ENCODE data around the gene CCDC97.
"Not testable (repeated sequence)": the region's sequence is repeated elsewhere in the genome, so short reads cannot be mapped to it uniquely, and the experiment has no call there.

Gene CCDC97

GRCh38 chr19:41310033-41310831, at the start of gene CCDC97:
Gene CCDC97 (plus strand): TSS chr19:41310172. CDS start chr19:41310311, 139 bp downstream.
- DNase-seq = peak; percentile 91

- DNase-seq = no peak
Measured at GRCh38 chr19:41261474-41262190, 48.3 kb upstream of the CCDC97 start.

GRCh38 chr19:41263042-41263849, 46.7 kb upstream of the CCDC97 start:
- peak; percentile 89 for DNase-seq

- DNase-seq = peak; percentile 99
Measured at GRCh38 chr19:41263850-41264580, 46.0 kb upstream of the CCDC97 start, which contains the start of gene HNRNPUL1. Gene HNRNPUL1 (plus strand): TSS chr19:41264372. CDS start chr19:41264504, 132 bp downstream.

DNA sequence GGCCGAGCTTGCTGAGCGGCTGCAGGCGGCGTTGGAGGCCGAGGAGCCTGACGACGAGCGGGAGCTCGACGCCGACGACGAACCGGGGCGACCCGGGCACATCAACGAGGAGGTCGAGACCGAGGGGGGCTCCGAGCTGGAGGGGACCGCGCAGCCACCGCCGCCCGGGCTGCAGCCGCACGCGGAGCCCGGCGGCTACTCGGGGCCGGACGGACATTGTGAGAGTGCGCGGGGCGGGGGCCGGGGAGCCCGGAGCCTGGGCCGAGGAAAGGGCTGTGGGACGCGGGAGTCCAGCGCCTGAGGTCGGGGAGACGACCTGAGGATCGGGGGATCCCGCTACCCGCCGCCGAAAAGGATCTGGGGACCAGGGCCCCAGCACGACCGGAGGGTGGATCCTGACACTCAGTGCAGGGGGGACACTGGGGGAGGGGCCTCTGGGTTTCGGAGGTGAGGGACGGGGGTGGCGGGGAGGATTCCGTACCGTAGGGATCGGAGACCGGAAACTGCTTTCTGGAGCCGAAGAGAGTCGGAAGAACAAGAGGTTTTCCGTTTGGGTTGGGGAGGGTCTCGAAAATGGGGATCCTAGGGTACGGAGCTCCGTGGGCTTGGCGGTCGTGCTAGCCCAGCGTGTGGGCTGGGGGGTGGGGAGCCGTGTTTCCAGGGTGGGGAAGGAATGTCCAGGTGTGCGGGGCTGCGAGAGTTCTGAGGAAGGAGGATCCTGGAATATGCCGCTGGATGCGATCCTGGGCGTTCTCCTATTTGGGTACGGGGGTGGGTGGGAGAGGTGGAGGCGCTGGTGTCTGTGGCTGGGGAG, 45.2 kb upstream of the CCDC97 start:
- peak; percentile 80 for DNase-seq

- peak; percentile 27 for DNase-seq
Measured at GRCh38 chr19:41265395-41266153, 44.4 kb upstream of the CCDC97 start.

DNA sequence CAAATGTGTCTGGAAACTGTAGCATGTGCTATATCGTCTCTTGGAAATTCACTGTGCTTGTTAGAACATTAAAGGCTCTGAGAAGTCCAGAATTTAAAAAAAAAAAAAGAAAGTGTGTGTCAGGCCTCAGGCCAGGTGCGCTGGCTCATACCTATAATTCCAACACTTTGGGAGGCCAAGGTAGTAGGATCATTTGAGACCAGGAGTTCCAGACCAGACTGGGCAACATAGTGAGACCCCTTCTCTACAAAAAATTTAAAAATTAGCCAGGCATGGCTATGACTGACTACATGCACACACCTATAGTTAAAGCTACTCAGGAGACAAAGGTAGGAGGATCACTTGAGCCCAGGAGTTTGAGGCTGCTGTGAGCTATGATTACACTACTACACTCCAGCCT, 40.9 kb upstream of the CCDC97 start:
- no peak for DNase-seq

- DNase-seq = no peak
Measured at GRCh38 chr19:41269571-41269970, 40.4 kb upstream of the CCDC97 start.

- DNase-seq = no peak
Measured at GRCh38 chr19:41273076-41273475, 36.9 kb upstream of the CCDC97 start.

GRCh38 chr19:41274802-41275201, 35.2 kb upstream of the CCDC97 start:
- DNase-seq = no peak

GRCh38 chr19:41276231-41276630, 33.7 kb upstream of the CCDC97 start:
- DNase-seq = no peak

GRCh38 chr19:41278478-41278877, 31.5 kb upstream of the CCDC97 start:
- DNase-seq = no peak

DNA sequence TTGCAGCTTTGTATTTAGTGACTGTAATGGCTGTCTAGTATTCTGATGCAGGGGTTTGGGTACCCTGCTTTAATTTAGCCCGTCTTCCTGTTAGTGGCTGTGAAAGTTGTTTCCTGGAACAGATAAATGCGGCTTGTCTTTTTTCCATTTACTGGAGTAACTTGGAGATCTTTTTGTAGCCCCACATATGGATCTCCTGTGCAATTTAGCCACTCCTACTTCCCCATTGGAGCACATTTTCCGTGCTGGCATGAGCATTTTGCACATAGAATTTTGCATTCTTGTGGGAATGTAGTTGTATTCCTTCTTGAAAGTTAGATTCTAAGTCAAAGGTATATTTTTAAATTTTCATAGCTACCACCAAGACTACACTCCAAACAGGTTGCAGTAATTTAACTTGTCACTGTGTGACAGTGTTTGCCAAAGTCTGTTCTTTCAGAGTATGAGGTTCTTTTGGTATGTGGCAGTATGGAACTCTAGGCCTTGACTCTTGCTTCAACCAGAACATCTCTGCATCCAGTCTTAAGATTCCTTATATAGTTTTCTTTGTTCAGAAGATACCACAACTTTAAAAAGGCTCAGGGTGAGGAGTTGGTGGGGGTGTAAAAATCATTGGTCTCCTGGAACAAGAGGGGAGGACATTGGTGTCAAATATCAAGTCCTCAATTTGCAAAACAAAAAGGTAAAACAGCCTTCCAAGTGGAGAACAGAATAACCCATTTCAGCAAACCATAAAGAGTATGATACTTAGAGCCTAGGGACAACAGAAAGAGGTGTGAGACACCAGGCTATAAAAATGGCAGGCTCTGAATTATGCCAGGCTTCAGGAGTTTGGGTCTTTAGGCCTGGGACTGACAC, 21.1 kb upstream of the CCDC97 start:
- no peak for DNase-seq

DNA sequence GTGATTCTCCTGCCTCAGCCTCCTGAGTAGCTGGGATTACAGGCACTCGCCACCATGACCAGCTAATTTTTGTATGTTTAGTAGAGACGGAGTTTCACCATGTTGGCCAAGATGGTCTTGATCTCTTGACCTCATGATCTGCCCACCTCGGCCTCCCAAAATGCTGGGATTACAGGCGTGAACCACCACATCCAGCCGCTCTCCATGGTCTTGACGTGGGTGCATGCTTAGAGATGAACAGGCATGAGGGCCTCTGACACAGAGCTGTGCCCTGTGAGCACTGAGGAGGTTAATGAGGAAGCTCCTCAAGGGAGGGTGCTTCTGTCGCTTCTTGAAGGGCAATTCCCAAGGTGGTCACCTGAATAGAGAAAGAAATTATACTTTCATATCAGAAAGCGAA, 20.2 kb upstream of the CCDC97 start:
- DNase-seq = not testable (repeated sequence)

DNA sequence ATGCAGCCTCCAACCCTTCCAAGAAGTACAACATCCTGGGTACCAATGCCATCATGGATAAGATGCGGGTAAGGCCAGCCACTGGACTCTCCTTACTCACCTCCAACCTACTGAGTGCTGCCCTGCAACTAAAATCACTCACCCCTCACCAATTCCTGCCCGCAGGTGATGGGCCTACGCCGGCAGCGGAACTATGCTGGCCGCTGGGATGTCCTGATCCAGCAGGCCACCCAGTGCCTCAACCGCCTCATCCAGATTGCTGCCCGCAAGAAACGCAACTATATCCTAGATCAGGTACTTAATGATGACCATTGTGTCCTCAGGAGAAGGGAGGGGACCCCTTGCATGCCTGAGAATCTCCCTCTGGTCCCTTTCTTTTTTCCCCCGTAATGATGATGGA, 15.6 kb upstream of the CCDC97 start:
- no peak for DNase-seq

DNA sequence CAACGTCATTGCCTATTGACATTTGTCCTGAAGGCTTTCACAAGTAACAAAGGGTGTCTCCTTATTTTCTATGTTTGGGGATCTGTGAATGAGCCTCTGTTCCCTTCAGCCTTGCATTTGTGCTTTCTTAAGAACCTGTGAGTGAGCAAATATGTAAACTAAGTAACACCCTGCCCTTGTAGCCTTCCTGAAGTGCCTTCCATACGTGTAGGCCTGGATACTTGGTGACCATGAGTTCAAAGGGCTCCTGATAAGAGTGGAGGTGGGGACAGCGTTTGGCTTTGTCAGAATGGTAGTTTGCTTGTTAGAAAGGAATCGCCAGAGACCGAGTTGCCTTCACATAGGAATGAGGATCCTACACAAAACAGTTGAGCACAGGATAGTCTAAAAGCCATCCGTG, 14.5 kb upstream of the CCDC97 start:
- DNase-seq = no peak

DNA sequence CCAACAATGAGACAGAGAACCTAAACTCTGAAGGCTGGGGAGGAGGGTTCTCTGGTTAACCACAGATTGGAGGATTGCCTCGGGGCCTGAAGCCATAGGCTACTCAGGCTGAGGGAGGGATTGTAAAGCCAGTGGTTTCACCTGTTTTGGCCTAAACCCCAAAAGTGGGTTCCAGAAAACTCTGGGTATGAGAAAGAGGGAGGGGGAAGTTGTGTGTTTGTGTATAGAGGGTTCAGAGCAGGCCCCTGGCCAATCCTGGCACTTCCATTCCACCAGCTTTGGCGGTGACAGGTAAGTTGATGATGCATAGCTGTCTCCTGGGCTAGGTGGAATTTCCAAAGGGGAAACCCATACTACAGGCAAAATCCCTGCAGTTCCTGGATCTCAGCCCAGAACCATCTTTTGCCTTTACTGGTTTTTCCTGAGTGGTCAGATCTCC, 13.5 kb upstream of the CCDC97 start:
- DNase-seq = no peak

DNA sequence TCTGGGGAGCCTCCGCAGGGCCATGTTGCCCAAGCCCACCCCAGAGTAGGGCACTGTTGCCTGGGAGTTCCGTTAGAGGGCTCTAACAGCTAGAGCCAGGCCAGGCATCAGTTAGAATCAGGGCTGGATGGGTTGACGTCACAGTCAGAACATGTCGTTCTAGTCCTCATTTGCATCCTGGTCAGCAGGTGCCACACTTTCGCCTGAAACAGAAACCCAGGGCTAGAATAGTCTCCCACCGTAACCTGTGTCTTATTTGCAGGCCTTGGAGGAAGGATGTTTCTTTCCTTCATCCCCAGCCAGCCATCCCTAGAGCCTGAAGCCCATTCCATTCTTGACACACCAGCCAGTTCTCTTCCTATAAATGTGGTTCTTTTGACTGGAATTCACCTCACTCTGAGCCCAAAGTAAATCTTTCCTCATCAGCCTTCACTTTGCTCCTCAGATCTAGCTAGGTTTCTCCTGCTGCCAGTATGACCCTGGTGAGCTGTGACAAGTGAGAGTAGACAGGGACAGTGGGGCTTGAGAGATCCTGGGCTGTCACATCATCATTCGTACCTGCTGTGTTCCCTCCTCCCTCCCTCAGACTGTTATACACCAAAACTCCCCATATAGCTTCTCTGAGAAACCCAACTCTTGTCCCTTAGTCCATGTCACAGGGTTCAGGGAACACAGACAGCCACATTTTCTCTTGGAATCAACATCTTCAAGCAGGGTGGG, 12.2 kb upstream of the CCDC97 start:
- DNase-seq = no peak

GRCh38 chr19:41298348-41298964, 11.5 kb upstream of the CCDC97 start:
- DNase-seq = no peak
